GM12892 (cell line): Measurements from ENCODE around the gene MYADML2.

ENCODE experiments used
- DNase-seq: peaks from one replicate; pipeline ENCODE4 v3.0.0; 2011; ENCODE audit not compliant: insufficient read length
- FAIRE-seq: peaks from 2 replicates; lab custom pipeline; 2011; peaks lifted over from hg19 to GRCh38; lab: Jason Lieb, UNC
- POLR2A ChIP-seq: IDR thresholded peaks from 2 replicates; pipeline ENCODE4 v1.6.1; 2011; ENCODE audit warnings: low read depth, low read length, control low read depth
- POLR2AphosphoS5 ChIP-seq: IDR thresholded peaks from 2 replicates; pipeline ENCODE4 v1.6.1; 2011; ENCODE audit warnings: low read depth, low read length, control low read depth
- TAF1 ChIP-seq: IDR thresholded peaks from 2 replicates; pipeline ENCODE4 v1.6.1; 2011; ENCODE audit warnings: low read depth, mild to moderate bottlenecking, control low read depth, low read length, borderline replicate concordance

MYADML2 gene

DNA sequence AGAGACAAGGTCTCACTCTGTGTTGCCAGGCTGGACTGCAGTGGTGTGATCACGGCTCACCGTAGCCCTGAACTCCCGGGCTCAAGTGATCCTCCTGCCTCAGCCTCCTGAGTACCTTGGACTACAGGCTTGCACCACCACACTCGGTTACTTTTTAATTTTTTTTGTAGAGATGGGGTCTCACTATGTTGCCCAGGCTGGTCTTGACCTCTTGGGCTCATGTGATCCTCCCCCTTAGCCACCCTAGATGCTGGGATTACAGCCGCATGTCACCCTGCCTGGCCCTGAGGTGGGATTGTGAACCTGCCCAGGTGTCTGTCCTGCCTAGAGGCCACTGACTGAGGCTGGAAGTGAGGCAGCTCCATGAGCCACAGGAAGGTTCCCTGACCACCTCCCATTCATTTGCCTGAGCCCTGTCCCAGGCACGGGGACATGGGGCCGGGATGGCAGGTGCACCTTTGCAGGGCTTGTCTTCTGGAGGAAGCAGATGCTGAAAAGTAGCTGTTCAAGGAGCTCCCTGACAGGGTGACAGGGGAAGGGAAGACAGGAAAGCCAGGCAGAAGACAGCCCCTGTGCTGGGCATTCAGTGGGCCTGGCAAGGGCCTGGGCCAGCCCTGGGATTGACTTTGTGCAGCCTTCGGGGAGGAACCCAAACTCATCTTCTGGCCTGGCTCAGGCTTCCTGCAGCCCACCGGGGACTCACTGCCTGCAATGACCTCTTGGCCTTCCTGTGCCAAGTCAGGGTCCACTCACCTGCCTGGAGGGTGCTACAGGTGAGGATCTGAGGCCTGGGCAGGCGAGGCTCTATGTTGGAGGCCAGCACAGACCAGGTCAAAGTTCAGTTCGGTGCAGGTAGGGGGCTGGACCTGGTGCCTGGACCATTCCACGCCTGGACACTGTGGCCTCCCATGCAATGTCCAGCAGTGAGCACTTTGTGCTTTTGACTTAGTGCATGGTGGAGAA is 22.1 kb upstream of the MYADML2 start:
- FAIRE-seq: no peak
- TF ChIP-seq POLR2AphosphoS5 (no peak), POLR2A (no peak), TAF1 (no peak)

DNA sequence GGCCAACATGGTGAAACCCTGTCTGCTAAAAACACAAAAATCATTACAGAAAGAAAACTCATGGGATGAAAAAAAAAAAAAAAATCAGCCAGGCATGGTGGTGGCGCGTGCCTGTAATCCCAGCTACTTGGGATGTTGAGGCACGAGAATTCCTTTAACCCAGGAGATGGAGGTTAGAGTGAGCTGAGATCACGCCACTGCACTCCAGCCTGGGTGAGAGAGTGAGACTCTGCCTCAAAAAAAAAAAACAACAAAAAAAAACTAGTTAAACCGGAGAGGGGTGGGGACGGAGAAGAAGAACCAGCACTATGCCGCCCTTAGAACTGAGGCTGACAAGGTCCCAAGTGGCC is 21.3 kb upstream of the MYADML2 start:
- FAIRE-seq: no peak
- TF ChIP-seq TAF1: no peak
- TF ChIP-seq POLR2A: no peak
- no peak for TF ChIP-seq POLR2AphosphoS5
- no peak for DNase-seq

More for the DNA sequence above, 22.1 kb upstream of the MYADML2 start:
- no peak for DNase-seq

DNA sequence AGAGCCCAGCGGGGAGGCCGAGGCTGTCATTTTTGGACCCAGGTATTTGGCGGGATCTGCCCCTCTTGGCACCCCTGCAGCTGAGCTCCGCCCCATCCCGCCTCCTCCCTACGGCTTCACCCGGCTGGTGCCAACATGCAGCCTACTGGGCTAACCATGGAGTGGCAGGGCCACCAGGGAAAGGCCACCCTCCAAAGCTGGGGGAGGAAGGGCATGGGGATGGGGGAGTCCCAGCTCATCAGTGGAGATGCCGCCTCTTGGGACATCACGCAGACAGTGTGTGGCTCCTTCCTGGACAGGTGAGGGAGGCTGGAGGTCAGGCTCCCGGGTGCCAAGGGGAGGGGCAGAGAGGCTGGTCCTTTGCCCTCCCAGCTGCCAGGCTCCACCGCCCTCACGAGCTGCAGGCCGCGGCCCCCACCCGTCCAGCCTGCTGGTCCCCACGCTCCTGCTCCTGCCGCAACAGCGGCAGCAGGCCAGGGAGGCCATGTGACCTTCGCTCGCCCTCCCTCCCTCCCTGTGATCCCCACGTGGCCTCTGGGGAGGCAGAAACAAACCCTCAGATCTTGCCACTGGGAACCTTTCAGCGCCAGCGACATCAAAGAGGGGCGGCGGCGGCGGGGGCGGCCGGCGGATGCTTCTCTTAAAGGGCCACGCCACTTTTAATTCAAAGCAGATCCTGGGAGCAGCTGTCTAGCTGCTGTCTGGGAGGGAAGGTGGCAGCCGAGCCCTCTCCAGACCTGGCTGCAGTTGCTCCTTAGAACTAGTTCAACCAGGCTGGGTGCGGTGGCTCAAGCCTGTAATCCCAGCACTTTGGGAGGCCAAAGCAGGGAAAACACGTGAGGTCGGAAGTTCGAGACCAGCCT is 20.7 kb upstream of the MYADML2 start:
- DNase-seq: peak; percentile 91
- TF ChIP-seq TAF1: no peak
- no peak for TF ChIP-seq POLR2AphosphoS5
- TF ChIP-seq POLR2A: no peak
- peak; percentile 85 for FAIRE-seq

DNA sequence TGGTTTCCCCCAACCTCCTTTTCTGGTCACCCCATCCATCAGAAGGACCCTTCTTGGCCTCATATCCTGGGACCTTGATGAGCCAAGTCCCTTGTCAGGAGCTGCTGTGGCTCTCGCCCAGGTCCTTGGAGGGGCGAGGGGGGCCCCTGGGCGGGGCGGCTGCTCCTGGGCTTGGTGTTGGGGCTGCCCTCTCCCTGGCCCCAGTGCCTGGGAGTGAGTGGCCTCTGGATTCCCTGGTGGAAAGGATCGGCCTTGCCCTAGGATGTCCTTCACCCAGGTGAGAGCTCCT is 20.2 kb upstream of the MYADML2 start:
- DNase-seq: no peak
- FAIRE-seq: no peak
- no peak for TF ChIP-seq TAF1
- no peak for TF ChIP-seq POLR2AphosphoS5
- no peak for TF ChIP-seq POLR2A

DNA sequence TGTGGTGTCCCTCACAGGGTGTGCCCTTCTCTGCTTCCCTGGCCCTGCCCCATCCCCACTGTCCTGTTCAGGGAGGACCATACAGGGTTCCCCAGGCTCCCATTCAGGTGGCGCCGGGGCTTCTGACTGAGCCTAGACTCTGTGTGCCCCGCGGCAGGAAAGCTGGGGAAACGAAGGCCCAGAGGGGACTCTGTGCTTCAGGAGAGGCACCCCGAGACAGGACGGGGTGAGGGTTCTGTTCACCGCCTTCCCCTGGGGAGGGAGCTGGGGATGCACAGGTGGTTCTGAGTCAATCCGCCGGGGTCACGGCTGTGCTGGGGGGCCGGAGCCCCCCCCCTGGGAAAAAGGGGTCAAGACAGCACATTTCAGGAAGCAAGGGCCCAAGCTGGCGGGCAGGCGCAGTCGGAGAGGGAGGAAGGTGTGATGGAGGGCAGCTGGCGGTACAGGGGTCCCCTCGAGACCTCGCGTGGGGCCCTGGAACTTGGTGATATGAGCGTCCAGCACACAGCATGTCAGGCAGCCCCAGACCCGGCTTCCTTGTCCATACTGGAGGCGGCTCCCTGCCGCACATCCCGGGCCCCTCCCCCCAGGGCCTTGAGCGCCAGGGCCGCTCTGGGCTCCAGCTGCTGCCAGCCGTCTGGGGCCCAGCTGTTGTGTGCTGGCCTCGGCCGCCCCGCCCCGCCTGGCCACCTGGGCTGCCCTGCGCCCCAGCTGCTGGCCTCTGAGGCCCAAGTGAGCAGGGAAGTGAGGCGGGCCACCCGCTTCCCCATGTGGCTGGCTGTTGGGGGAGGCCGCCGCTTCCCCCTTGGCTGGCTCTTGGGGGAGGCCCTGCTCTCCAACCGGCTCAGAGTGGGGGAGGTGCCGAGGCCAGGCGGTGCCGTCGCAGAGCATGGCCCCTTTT is 19.6 kb upstream of the MYADML2 start:
- no peak for TF ChIP-seq TAF1
- no peak for TF ChIP-seq POLR2AphosphoS5
- no peak for TF ChIP-seq POLR2A
- DNase-seq: no peak
- FAIRE-seq: no peak

DNA sequence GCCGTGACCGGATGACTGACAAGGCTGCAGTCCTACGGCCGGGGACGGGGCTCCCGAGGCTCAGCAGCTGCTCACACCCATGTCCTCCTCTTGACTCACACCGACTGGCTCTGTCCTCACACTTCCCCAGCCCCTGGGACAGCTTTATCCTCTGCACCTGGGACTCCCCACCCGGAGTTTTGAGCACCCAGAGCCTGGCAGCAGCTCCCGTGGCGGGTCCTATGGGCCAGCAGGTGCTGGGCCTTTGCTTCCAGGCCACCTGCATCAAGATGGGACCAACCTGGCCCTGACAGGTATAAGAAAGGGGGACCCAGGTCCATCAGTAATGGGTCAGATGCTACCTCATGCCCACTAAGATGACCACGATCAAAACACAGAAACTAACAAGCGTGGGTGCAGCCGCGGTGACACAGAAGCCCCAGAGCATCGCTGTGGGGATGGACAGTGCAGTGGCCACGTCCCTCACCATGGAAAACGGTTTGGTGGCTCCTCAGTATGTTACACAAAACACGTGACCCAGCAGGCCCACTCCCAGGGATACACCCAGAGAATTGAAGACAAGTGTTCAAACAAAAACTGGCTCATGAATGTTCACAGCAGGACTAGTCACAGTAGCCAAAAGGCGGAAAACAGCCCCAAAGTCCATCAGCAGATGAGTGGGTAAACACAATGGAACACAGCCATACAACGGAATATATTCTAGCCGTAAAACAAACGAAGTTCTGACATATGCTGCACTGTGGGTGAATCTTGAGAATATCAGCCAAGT is 17.2 kb upstream of the MYADML2 start:
- TF ChIP-seq POLR2AphosphoS5 (no peak), POLR2A (no peak), TAF1 (no peak)
- FAIRE-seq: no peak
- no peak for DNase-seq

DNA sequence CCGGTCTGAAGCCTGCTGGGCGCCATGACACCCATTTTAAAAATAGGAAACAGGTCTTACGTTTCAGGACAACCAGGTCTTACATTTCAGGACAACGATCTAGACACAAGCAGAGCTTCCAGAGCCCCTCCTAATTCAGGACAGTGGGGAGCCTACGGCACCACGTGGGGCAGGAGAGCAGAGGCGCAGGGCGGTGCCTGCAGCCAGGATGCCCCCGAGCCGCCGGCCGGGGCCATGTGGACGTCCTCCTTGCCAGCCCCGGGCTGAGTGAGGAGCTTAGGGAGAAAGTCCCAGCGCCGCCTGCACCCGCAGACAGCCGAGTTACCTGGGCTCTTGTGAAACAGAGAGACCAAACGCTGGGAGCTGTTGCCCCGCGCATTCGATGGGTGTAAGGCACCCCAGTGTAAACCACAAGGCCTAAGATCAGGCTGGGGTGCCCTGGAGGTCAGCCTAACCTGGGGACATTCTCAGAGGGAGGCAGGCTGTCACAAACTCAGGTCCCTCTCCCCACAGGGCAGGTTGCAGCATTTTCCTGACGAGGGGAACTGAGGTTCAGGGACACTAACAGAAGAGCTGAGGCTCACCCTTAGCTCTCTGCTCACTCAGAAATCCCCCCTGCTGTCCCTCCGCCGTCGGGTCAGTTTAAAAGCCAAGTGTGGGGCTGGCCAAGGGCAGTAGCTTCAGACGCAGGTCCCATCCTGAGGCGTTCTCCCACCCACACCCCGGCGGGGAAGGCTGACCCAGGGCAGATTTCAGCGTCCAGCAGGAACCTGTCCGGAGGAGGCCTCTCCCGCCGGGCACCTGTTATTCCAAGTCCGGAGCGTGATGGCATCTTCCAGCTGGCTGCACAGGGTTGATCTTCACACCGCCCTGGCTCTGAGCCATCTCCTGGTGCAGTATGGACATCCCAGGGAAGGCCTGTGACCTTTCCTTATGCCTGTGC is 15.7 kb upstream of the MYADML2 start:
- DNase-seq (no peak), FAIRE-seq (no peak)
- TF ChIP-seq POLR2A (no peak), POLR2AphosphoS5 (no peak), TAF1 (no peak)

DNA sequence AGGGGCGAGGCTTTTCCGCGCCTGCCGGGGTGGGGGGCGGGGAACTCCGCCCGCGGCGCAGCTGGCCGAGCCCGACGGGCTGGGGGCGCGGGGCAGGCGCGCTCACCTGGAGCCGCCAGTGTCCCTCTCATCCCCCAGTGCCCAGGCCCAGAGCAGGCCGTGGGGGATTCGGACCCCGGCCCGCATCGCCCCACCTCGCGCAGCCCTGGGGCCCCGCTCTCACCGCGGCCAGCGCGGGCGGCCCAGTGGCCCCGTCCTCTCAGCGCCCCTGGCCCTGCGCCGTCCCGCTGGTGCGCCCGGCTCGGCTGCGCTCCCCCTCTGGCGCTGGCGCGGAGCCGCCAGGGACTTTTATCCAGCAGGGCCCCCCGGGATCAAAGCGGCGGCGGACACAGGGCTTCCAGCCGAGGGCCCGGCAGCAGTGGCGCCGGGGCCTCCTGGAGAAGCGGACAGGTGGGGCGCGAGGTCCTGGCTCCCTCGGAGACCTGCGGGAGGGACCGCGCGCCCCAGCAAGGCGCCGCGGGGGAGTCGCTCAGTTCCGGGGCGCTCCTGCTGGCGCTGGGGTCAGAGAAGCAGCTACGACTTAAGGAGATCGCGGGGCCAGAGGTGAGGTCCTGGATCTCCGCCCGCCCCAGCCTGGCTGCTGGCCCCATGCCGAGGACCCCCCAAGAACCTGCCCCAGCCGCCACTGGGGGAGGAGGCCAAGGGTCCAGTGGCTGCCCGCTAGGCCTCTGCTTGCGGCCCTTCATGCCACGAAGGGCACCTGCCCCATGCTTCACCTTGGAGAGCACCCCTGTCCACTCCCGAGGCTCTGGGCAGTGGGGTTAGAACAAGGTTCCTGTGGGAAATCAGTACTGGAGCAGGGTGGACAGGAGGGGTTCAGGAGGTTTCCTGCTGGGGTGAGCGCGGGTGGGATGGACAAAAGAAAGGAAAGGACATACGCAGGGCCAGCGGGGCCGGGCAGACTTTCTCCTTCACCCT is 14.8 kb upstream of the MYADML2 start:
- DNase-seq: no peak
- no peak for FAIRE-seq
- TF ChIP-seq POLR2AphosphoS5: no peak
- no peak for TF ChIP-seq POLR2A
- no peak for TF ChIP-seq TAF1

DNA sequence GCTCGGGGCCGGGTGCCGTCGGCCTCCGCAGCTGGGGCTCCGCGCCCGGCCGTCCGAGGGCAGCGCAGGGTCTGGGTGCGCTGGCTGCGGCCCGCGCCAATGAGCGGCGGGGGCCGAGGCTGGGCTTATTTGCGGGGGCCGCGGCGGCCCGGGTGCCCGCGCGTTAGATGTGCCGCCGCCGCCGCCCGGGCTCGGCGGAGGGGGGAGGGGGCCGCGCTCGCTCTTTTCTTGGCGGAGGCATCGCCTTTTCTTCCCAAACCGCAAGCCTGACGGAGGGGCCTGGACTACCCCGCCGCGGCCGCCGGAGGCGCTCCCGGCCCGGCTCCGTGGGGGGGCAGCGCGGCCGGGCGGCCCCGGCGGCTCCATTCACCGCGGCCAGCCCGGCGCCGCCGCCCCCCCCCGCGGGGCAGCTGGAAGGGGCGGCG is 14.1 kb upstream of the MYADML2 start, which contains the start of gene NOTUM:
Gene NOTUM (minus strand): TSS at position 101 of the 425 bp plus-strand sequence. CDS start 278 bp downstream, outside the sequence.
- no peak for TF ChIP-seq POLR2A
- no peak for DNase-seq

More for the DNA sequence above, 14.1 kb upstream of the MYADML2 start, which contains the start of gene NOTUM:
- no peak for FAIRE-seq
